HG03097 (cell line): ENCODE data around the gene TRIM56.
"Not testable (repeated sequence)": the region's sequence is repeated elsewhere in the genome, so short reads cannot be mapped to it uniquely, and the experiment has no call there.

Experiments
- ATAC-seq: cut with Tn5 transposase; IDR thresholded peaks from one replicate; pipeline ENCODE4 v1.9.1; 2021; ENCODE audit not compliant: unreplicated experiment, low FRiP score

The TRIM56 gene

DNA sequence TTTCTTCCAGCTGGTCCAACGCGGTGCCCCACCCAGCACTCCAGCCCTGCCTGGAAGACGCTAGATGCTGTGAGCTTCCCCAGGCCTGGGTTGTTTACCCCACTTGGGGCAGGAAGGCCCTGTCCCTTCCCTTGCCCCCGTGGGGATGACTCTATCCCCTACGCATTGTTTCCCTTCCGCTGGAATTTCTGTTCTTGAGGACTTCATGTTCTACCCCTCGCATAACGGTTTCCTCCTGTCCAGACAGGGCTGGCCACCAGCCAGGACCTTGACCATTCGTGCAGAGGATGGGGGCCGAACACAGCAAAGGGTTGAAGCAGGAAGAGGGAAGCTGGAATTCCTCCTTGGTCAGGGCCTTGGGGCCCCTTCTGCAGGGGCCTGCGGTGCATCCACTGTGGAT lies 27.0 kb downstream of the TRIM56 start:
- no peak for ATAC-seq

DNA sequence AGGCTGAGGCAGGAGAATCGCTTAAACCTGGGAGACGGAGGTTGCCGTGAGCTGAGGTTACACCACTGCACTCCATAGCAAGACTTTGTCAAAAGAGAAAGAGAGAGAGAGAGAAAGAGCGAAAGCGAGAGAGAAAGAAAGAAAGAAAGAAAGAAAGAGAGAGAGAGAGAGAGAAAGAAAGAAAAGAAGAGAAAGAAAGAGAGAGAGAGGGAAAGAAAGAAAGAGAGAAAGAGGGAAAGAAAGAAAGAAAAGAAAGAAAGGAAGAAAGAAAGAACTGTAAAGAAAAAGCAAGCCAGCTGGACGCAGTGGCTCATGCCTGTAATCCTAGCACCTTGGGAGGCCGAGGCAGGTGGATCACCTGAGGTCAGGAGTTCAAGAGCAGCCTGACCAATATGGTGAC lies 27.9 kb downstream of the TRIM56 start:
- not testable (repeated sequence) for ATAC-seq

DNA sequence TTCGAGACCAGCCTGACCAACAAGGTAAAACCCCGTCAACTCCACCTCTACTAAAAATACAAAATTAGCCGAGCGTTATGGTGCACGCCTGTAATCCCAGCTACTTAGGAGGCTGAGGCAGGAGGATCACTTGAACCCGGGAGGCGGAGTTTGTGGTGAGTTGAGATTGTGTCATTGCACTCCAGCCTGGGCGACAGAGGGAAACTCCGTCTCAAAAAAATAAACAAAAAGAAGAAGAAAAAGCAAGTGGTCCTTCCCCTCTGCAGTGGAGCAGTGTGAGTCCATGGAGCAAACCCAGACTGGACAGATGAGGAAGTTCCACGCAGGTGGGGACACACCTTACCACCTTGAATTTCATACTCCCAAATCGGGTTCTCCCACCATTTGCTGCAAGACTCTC lies 28.6 kb downstream of the TRIM56 start:
- ATAC-seq: no peak

DNA sequence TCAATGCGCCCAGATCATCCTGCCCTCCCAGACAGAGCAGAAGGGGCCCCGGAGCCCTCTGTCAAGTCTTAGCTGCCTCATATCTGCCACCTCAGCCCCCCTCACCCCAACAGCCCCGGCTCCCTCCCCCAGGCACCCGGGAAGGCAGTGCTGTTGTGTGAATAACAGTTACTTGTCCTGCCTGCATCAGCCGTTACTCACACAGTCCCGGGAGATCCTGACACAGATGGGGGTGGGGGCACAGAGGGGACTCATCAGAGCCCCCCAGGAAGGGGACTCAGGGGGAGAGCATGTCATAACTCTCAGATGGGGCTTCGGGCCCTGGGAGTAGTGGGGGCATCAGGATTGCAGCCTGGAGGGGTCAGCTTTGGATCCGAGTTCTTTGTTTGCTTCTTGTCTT lies 29.2 kb downstream of the TRIM56 start:
- no peak for ATAC-seq

DNA sequence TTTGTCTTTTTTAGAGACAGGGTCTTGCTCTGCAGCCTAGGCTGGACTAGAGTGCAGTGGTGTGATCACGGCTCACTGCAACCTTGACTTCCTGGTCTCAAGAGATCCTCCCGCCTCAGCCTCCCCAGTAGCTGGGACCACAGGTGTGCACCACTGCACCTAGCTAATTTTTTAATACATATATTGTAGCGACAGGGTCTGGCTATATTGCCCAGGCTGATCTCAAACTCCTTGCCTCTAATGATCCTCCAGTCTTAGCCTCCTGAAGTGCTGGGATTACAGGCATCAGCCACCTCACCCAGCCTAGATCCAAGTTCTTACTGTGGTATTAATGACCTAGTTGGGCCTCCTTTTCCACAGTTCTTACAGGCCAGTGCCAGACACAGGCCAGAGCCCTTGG lies 29.9 kb downstream of the TRIM56 start:
- ATAC-seq: no peak

DNA sequence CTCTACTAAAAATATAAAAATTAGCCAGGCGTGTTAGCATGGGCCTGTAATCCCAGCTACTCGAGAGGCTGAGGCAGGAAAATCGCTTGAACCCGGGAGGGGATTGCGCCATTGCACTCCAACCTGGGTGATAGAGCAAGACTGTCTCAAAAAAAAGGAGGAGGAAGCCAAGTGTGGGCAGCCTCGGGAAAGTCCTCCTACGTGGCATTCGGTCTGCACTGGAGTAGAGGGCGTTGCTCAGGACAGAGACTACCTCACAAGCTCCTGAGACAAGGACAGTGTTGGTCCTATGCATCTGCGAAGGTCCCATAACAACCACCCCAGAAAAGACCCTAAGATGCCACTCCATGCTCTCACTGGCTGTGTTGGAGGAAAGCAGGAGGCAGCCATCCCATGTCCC lies 31.6 kb downstream of the TRIM56 start:
- no peak for ATAC-seq

DNA sequence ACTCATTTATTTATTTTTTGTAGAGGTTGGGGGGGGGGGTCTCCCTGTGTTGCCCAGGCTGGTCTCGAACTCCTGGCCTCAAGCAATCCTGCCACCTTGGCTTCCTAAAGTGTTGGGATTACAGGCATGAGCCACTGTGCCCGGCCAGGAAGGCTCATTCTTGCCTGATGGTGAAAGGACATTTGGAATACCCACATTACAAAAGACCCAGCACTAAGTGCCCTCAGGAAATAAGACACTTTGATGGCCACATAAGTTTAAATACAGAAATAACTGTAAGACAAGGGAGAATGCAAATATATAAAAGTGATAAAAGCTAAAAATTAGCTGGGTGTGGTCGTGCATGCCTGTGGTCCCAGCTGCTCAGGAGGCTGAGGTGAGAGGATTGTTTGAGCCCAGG lies 33.6 kb downstream of the TRIM56 start:
- ATAC-seq: no peak

DNA sequence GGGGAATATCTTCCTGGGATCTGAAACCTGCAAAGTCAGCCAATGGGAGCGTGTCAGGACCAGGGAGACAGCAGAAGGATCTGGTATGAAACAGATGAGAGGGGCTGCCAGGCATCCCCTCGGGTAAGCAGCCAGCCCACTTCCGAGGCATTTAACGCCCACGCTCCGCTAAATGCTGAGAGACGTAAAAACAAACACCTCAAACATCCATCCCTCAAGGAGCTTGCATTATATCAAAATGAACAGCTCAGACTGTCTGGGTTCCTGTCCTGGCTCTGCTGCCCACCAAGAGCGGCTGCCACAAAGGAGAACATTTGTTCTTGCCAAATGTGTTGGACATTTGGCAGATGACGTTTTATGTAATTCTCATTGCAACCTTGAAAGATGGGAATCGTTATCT lies 34.6 kb downstream of the TRIM56 start:
- no peak for ATAC-seq

DNA sequence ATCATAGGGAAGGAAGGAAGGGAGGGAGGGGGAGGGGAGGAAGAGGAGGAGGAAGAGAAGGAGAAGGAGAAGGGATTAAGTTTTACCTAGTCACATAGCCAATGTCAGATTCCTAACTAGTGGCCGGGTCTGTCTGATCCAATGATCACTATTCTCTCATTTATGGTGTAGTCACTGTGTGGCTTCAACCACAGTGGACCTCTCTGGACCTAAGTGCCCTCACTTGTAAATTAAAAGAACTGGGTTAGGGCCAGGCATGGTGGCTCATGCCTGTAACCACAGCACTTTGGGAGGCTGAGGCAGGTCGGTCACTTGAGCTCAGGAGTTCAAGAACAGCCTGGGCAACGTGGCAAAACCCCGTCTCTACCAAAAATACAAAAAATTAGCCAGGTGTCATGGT lies 35.0 kb downstream of the TRIM56 start:
- ATAC-seq: no peak

DNA sequence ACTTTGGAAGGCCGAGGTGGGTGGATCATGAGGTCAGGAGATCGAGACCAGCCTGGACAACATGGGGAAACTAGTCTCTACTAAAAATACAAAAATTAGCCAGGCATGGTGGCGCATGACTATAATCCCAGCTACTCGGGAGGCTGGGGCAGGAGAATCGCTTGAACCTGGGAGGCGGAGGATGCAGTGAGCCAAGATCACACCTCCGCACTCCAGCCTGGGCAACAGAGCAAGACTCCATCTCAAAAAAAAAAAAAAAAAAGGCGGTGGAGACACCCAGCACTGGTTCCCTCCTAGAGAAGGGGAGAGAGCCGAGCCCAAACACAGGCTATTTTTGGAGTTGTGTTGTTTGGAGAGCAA lies 36.3 kb downstream of the TRIM56 start:
- ATAC-seq: not testable (repeated sequence)

DNA sequence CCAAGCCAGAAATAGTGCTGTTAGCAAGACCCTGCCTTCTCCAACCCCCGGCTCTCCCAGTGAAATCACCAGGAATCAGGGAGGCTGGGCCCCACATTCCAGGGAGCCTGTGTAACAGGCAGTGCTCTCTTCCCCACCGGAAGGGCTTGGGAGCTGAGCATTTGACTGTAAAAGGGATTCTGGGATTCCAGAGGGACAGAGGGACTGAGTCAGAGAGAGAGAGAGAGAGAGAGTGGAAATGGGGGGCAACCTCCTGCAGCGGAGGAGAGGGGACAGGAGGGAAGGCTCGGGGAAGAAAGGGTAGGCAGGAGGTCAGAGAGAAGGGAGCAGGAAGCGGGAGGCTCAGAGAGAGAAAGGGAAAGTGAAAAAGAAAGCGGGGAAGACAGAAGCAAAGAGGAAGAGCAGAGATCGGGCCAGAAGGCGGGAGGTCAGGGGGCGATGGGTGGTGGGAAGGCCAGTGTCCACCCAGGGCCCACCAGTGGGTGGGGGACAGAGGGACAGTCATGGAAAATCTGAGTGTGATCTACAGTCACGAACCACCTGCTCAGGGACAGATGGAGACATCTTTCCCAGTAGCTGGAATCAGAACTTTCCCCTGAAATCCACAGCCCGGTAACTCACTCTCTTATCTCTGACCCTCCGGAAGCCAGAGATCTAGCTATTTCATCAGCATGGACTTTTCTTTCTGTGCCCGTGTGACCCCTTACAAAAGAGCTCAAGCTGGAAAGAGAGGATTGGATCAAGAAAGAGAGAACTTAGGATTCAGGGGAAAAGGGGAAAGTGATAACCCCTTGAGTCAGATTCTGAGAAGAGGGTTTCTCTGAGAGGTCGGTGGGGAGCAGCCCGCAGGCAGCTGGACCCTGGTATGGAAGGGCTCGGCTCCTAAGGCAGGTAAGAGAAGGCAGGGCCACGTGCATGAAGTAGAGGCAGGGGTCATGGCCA lies 37.0 kb downstream of the TRIM56 start:
- ATAC-seq: no peak

DNA sequence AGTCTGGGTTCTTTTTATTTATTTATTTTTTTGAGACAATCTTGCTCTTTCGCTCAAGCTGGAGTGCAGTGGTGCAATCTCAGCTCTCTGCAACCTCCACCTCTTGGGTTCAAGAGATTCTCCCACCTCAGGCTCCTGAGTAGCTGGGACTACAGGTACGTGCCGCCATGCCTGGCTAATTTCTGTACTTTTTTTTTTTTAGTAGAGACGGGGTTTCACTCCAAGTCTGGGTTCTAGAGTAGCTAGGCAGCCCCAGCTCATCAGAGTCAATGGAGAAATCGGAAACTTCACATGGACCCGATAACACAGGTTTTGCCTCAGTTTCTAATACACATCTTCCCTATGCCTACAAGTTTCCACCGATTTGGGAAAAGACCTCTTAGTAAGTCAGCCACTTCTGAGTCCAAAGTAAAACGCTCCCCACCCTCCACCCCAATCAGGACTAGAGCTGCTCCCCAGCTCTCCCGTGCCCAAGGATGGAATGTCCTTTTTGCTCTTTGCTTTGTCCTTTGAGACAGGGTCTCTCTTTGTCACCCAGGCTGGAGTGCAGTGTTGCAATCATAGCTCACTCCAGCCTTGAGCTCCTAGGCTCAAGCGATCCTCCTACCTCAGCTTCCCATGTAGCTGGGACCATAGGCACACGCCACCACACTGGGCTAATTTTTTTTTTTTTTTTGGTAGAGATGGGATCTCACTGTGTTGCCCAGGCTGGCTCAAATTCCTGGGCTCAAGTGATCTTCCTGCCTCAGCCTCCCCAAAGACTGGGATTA lies 37.8 kb downstream of the TRIM56 start:
- ATAC-seq: no peak

DNA sequence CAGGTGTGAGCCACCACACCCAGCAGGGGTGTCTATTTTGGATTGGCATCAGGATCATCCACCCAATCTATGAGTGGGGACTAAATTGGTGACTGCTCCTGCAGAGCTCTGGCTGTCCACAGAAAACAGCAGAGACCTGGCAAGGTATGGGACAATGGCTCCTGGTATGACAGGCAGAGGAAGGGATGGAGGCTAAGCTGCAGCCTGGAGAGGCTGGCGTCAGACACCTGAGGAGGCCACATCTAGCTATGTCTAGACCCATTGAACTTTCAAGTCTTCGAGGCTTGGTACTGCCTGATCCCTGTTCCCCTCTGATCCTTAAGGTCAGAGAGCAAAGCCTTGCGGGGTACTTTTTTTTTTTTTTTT lies 38.4 kb downstream of the TRIM56 start:
- ATAC-seq: no peak

DNA sequence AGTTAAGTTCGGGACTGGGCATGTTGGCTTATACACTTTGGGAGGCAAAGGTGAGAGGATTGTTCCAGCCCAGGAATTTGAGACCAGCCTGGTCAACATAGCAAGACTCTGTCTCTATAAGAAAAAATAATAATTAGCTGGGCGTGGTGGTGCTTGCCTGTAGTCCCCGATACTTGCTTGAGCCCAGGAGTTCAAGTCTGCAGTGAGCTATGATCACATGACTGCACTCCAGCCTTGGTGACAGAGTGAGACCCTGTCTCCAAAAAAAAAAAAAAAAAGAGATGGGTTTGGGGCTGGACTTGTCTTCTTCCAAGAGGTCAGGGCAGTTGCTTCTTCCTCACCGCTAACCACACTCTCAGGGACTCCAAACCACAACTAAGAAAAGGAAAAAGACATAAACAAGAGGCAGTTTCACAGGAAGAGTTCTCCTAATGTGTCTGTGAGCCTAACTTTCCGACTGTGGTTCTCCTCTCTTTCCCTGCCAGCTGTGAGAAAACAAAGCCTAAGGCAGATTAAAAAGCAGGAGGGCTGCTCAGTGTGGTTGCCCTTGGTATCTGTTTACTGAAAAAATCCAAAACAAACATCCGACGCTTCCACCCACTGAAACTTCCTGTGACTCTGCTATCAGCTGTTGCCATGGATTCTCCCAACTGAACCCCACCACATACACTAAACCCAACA lies 39.2 kb downstream of the TRIM56 start:
- ATAC-seq: no peak

DNA sequence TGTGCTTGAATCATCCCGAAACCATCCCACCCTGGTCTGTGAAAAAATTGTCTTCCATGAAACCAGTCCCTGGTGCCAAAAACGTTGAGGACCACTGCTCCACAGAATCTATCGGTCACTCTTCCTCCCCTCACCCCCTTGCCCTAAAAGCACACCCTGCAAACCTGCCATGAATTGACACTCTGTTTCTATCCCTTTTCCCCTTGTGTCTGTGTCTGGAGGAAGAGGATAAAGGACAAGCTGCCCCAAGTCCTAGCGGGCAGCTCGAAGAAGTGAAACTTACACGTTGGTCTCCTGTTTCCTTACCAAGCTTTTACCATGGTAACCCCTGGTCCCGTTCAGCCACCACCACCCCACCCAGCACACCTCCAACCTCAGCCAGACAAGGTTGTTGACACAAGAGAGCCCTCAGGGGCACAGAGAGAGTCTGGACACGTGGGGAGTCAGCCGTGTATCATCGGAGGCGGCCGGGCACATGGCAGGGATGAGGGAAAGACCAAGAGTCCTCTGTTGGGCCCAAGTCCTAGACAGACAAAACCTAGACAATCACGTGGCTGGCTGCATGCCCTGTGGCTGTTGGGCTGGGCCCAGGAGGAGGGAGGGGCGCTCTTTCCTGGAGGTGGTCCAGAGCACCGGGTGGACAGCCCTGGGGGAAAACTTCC lies 40.8 kb downstream of the TRIM56 start:
- peak; percentile 72 for ATAC-seq

DNA sequence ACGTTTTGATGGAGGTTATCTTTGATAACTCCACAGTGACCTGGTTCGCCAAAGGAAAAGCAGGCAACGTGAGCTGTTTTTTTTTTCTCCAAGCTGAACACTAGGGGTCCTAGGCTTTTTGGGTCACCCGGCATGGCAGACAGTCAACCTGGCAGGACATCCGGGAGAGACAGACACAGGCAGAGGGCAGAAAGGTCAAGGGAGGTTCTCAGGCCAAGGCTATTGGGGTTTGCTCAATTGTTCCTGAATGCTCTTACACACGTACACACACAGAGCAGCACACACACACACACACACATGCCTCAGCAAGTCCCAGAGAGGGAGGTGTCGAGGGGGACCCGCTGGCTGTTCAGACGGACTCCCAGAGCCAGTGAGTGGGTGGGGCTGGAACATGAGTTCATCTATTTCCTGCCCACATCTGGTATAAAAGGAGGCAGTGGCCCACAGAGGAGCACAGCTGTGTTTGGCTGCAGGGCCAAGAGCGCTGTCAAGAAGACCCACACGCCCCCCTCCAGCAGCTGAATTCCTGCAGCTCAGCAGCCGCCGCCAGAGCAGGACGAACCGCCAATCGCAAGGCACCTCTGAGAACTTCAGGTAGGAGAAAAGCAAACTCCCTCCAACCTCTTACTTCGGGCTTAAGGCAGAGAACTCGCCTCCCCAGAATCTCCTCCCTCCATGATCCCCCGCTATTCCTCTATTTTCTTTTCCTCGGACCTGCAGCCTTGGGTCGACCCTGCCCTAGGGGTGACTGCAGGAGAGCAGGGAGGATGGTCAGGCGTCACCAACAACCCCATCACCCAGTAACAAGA lies 41.6 kb downstream of the TRIM56 start, which contains the start of gene SERPINE1:
TSS of gene SERPINE1 (plus strand) at position 454 of the 809 bp plus-strand sequence. CDS start 1,290 bp downstream, outside the sequence.
- ATAC-seq: peak; percentile 34

DNA sequence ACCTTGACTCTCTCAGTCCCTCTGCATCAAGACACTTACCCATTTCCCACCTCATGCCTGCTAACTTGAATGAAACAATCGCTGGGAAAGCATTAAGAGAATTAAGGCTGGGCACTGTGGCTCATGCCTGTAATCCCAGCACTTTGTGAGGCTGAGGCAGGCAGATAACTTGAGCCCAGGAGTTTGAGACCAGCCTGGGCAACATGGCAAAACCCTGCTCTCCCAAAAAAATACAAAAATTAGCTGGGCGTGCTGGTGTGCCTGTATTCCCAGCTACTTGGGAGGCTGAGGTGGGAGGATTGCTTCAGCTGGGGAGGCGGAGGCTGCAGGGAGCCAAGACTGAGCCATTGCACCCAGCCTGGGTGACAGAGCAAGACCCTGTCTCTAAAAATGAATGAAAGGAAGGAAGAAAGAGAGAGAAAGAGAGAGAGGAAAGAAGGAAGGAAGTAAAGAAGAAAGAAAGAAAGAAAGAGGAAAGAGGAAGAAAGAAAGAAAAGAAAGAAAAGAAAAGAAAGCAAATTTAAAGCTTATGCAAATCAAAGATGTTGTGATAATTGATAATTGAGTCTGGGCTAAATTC lies 42.3 kb downstream of the TRIM56 start:
- no peak for ATAC-seq

DNA sequence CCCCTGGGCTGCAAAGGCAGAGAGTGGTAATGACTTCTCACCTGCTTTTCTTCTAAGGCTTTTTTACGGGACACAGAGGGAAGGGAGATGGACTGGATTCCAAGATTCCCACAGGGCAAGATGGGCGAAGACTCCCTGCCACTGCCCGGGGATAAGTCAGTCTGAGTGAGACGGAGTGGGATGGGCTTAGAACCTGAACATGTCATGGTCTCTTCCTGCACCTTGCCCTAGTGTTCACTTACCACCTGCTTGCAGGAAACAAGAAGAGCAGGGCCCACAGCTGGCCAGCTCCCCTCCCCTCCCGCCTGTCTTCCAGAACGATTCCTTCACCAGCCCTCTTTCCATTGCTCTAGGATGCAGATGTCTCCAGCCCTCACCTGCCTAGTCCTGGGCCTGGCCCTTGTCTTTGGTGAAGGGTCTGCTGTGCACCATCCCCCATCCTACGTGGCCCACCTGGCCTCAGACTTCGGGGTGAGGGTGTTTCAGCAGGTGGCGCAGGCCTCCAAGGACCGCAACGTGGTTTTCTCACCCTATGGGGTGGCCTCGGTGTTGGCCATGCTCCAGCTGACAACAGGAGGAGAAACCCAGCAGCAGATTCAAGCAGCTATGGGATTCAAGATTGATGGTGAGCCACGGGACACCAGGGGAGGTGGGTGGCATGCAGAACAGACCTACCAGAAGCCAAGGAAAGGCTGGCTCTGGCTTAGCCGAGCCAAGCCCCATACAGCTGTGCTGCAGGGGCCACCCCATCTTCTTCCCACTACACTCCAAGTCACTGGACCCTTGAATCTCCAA lies 43.0 kb downstream of the TRIM56 start:
- ATAC-seq: no peak
